ENCODE measurements around the gene FN3K. TPM values are rescaled to one million over a fixed set of nuclear protein-coding genes. Genes with fewer than 3 reads are reported as not detected.
A peak's percentile ranks its signal among the peaks of the same experiment; 100 is the strongest.

FN3K gene
- total and polyA plus RNA-seq, 2 of the 13 experiments (the other 11 are each of a cell fraction or from before 2014, with no cell fraction given) = 3.5 to 12.2 TPM

- Histone ChIP-seq H4K20me1 (ENCODE audit: insufficient read depth, low read length) (no peaks in the 10 kb centered on the region), H3K4me1 (ENCODE audit: insufficient read depth, low read length) (peaks cover 64% of the 10 kb centered on the region), H3K4me2 (ENCODE audit: low read depth, low read length) (no peak overlapping the region), H3K79me2 (ENCODE audit: insufficient read depth, low read length) (no peaks in the 10 kb centered on the region), H3K9me3 (ENCODE audit: low read length) (no peaks in the 10 kb centered on the region), H3K27me3 (ENCODE audit: control insufficient read depth in 1 of 2, insufficient read depth in 2 of 2, low read length in 2 of 2) (peaks cover 5 to 32% of the 10 kb centered on the region in 2 experiments; a peak in 3 of 5 replicates), H3K9ac (ENCODE audit: insufficient read depth, low read depth, low read length) (no peak overlapping the region), H3K27ac (ENCODE audit: extremely low read length, insufficient read depth, low read length) (no peak overlapping the region), H2AFZ (ENCODE audit: low read length) (no peak overlapping the region), H3K36me3 (replicated peaks in 1 of 2; ENCODE audit: control insufficient read depth in 1 of 2, insufficient read depth in 2 of 2, low read length in 2 of 2) (no peaks in the 10 kb centered on the region), H3K4me3 (replicated peaks in 1 of 3; ENCODE audit: insufficient read depth in 1 of 3, low read depth in 2 of 3, low read length in 3 of 3) (no peak overlapping the region)
- DNase-seq (ENCODE audit: low spot score) = no peak
- in situ Hi-C loops (cut with HindIII; ENCODE audit: extremely low pct_ligation_motif_present, low pct_unique_long_range_greater_than_20kb) = no loop called here
- CTCF ChIA-PET (ENCODE audit: low intra/inter-chr PET ratio, low total read pairs) = no interaction called here
- no peak; the same call in 2 of the 3 replicates for ATAC-seq
- POLR2A ChIA-PET = no interaction called here
- BruUV-seq (replicated peaks) = no TSS peak
- TF ChIP-seq BCLAF1 (IDR thresholded peaks at IDR 0.05) (no peak), ZNF292 (CRISPR knock-in tag; IDR thresholded peaks at IDR 0.05; ENCODE audit: borderline replicate concordance, low read depth) (no peak), ZNF33B (CRISPR knock-in tag; IDR thresholded peaks at IDR 0.05) (no peak), ZNF18 (CRISPR knock-in tag; IDR thresholded peaks at IDR 0.05; ENCODE audit: insufficient replicate concordance) (no peak), ZNF607 (CRISPR knock-in tag; IDR thresholded peaks at IDR 0.05; ENCODE audit: borderline replicate concordance) (0 out of 2 replicates have a peak, but pooled peaks have one; percentile 17), CREB3 (CRISPR knock-in tag; IDR thresholded peaks at IDR 0.05) (no peak), KDM3A (CRISPR knock-in tag; IDR thresholded peaks at IDR 0.05; ENCODE audit: low read depth) (no peak), RXRA (CRISPR knock-in tag; IDR thresholded peaks at IDR 0.05) (0 out of 2 replicates have a peak, but pooled peaks have one; percentile 25), UBTF (CRISPR knock-in tag; IDR thresholded peaks at IDR 0.05) (0 out of 2 replicates have a peak, but pooled peaks have one; percentile 4), MTA3 (CRISPR knock-in tag; IDR thresholded peaks at IDR 0.05) (no peak), TP53 (CRISPR knock-in tag; conservative IDR thresholded peaks at IDR 0.05) (no peak), BRCA1 (CRISPR knock-in tag; IDR thresholded peaks at IDR 0.05) (no peak), ZNF768 (CRISPR knock-in tag; IDR thresholded peaks at IDR 0.05) (peak; percentile 27; the same call in 1 of the 2 replicates), CHD4 (IDR thresholded peaks at IDR 0.05; ENCODE audit: borderline replicate concordance, low read length) (no peak)
- no peak for FAIRE-seq
- WGBS (ENCODE audit: low lambda C conversion rate) = 58% methylated on average over 12 of the region's 18 CpGs
- intact Hi-C loops (cut with micrococcal nuclease; ENCODE audit: unreplicated experiment) = no loop called here
These were observed 29.7 kb upstream of the FN3K start for GRCh38 chr17:82705756-82706155.
